ENCODE results near the gene GABRR3. TPM values are rescaled to one million over a fixed set of nuclear protein-coding genes. Genes with fewer than 3 reads are reported as not detected.
"Not testable (repeated sequence)": the region's sequence is repeated elsewhere in the genome, so short reads cannot be mapped to it uniquely, and the experiment has no call there.

GABRR3 gene
- total RNA-seq, 3 donors from 2014 or later (not counting 1 experiment from before 2014, with no cell fraction given): not detected

DNA sequence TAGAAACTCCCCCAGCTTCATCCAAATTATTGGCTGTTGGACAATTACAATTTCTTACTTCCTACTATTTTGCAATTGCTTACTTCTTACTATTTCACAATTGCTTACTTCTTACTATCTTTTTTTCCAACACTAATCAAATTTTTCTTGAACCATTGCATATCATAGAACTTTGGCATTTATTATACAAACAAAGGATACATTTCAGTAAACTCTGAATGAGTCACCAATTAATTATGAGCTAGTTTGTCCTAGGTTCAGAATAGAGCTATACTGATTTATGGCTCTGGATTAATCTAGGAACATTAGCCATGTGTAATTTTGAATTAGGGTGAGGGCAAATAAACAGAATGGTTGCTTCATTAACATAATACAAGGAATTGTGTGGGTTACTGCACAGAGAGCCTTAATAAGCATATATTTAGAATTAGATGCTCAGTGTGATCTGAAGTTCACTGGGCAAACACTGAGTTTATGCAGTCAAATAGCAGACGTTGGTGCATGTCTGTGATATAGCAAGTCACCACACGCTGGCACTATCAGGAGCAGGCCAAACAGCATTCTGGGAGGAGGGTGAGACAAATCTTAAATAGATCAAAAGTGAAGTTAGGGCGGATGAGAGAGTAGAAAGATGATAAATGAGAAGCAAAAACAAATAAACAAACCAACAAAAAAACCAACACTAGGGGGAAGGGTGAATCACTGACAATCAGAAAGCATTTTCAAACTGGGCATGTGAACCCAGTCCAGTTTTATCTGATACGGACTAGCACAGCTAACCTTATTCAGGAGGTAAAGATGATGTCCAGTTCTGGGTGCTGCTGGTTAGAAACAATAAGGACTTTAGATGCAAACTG is 21.5 kb downstream of the GABRR3 start:
- Histone ChIP-seq H3K36me3 (ENCODE audit: control insufficient read depth, insufficient read depth, low read length) (no peaks in the 10 kb centered on the region), H3K4me3 (ENCODE audit: low read length) (no peak overlapping the region), H3K9me3 (ENCODE audit: control insufficient read depth, insufficient read depth, low read length) (no peaks in the 10 kb centered on the region), H3K27me3 (ENCODE audit: control insufficient read depth, insufficient read depth, low read length) (no peaks in the 10 kb centered on the region), H3K27ac (ENCODE audit: low read length) (no peak overlapping the region), H3K4me1 (ENCODE audit: control insufficient read depth, insufficient read depth, low read length) (no peaks in the 10 kb centered on the region)
- 78% methylated on average over 3 of the region's 4 CpGs for WGBS (ENCODE audit: insufficient coverage)
- intact Hi-C loops (cut with micrococcal nuclease): no loop called here
- DNase-seq: no peak
- no peaks in the 10 kb centered on the region for H3K4me1 Mint-ChIP-seq
- peaks cover 3 to 10% of the 10 kb centered on the region in 2 donors for H3K27me3 Mint-ChIP-seq (ENCODE audit: low read depth in 2 of 2)
- TF ChIP-seq, protein P1, sequence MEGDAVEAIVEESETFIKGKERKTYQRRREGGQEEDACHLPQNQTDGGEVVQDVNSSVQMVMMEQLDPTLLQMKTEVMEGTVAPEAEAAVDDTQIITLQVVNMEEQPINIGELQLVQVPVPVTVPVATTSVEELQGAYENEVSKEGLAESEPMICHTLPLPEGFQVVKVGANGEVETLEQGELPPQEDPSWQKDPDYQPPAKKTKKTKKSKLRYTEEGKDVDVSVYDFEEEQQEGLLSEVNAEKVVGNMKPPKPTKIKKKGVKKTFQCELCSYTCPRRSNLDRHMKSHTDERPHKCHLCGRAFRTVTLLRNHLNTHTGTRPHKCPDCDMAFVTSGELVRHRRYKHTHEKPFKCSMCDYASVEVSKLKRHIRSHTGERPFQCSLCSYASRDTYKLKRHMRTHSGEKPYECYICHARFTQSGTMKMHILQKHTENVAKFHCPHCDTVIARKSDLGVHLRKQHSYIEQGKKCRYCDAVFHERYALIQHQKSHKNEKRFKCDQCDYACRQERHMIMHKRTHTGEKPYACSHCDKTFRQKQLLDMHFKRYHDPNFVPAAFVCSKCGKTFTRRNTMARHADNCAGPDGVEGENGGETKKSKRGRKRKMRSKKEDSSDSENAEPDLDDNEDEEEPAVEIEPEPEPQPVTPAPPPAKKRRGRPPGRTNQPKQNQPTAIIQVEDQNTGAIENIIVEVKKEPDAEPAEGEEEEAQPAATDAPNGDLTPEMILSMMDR (IDR thresholded peaks at IDR 0.05): no peak
- ATAC-seq: no peak
- no peaks in the 10 kb centered on the region for H3K36me3 Mint-ChIP-seq
- no peaks in the 10 kb centered on the region for H3K9me3 Mint-ChIP-seq
- no peak overlapping the region for H3K4me3 Mint-ChIP-seq
- H3K27ac Mint-ChIP-seq: no peak overlapping the region

DNA sequence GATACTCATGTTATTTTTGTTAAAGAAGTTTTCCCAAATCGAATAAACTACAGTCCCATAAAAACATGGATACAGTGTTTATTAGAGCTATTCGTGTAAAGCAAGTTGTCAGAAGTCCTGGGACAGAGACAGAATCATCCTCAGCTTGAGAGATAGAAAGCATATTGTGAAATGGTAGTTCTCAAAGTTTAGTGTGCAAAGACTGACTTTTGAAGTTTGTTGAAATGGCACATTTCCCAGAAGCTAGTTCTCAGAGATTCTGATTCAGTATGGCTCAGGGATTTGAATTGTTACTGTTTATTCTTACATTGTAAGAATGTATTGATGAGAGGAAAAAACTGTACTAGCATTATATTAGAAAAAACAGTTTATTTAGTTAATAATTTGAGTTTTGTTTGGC is 22.1 kb downstream of the GABRR3 start:
- H3K27me3 ChIP-seq (ENCODE audit: control insufficient read depth, insufficient read depth, low read length): no peaks in the 10 kb centered on the region
- H3K4me3 Mint-ChIP-seq: no peak overlapping the region
- no peaks in the 10 kb centered on the region for H3K4me1 ChIP-seq (ENCODE audit: control insufficient read depth, insufficient read depth, low read length)
- no peak for ATAC-seq
- H3K4me3 ChIP-seq (ENCODE audit: low read length): no peak overlapping the region
- WGBS (ENCODE audit: insufficient coverage): 81% methylated on average over 2 of the region's 2 CpGs
- TF ChIP-seq, protein P1 (IDR thresholded peaks at IDR 0.05): no peak
- no peaks in the 10 kb centered on the region for H3K36me3 ChIP-seq (ENCODE audit: control insufficient read depth, insufficient read depth, low read length)
- no peak overlapping the region for H3K27ac ChIP-seq (ENCODE audit: low read length)
- H3K27ac Mint-ChIP-seq: no peak overlapping the region
- no peaks in the 10 kb centered on the region for H3K9me3 Mint-ChIP-seq
- H3K9me3 ChIP-seq (ENCODE audit: control insufficient read depth, insufficient read depth, low read length): no peaks in the 10 kb centered on the region
- intact Hi-C loops (cut with micrococcal nuclease): no loop called here
- no peak for DNase-seq
- H3K4me1 Mint-ChIP-seq: no peaks in the 10 kb centered on the region
- no peaks in the 10 kb centered on the region for H3K36me3 Mint-ChIP-seq
- H3K27me3 Mint-ChIP-seq (ENCODE audit: low read depth in 2 of 2): peaks cover 3 to 10% of the 10 kb centered on the region in 2 donors

DNA sequence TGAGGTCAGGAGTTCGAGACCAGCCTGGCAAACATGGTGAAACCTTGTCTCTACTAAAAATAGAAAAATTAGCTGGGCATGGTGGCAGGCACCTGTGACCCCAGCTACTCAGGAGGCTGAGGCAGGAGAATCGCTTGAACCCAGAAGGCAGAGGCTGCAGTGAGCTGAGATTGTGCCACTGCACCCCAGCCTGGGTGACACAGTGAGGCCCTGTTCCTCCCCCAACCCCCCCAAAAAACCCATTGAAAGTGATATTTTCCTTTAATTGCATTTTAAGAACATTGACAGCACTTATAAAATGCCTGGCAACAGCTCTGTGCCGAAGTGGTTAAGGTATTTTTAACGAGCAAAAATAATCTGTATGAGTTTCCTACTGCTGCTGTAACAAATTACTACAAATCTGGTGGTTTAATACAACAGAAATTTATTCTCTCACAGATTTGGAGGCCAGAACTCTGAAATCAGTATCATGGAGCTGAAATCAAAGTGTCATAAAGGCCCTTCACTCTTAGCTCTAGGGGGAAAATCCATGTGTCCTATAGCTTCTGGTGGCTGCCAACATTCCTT is 24.1 kb downstream of the GABRR3 start:
- H3K9me3 Mint-ChIP-seq; intact Hi-C loops (cut with micrococcal nuclease); H3K4me1 Mint-ChIP-seq; H3K9me3 ChIP-seq (ENCODE audit: control insufficient read depth, insufficient read depth, low read length); H3K4me1 ChIP-seq (ENCODE audit: control insufficient read depth, insufficient read depth, low read length); H3K36me3 ChIP-seq (ENCODE audit: control insufficient read depth, insufficient read depth, low read length); H3K4me3 ChIP-seq (ENCODE audit: low read length); DNase-seq; H3K36me3 Mint-ChIP-seq; H3K27ac ChIP-seq (ENCODE audit: low read length); ATAC-seq; H3K27ac Mint-ChIP-seq; H3K4me3 Mint-ChIP-seq; H3K27me3 ChIP-seq (ENCODE audit: control insufficient read depth, insufficient read depth, low read length): not testable (repeated sequence)
- H3K27me3 Mint-ChIP-seq (ENCODE audit: low read depth in 2 of 2): peaks cover 10% of the 10 kb centered on the region in 2 donors
- WGBS (ENCODE audit: insufficient coverage): 87% methylated on average over 4 of the region's 4 CpGs

- H3K9me3 Mint-ChIP-seq: no peaks in the 10 kb centered on the region
- Histone ChIP-seq H3K27me3 (ENCODE audit: control insufficient read depth, insufficient read depth, low read length) (no peaks in the 10 kb centered on the region), H3K9me3 (ENCODE audit: control insufficient read depth, insufficient read depth, low read length) (no peaks in the 10 kb centered on the region), H3K27ac (ENCODE audit: low read length) (no peak overlapping the region), H3K36me3 (ENCODE audit: control insufficient read depth, insufficient read depth, low read length) (no peaks in the 10 kb centered on the region), H3K4me1 (ENCODE audit: control insufficient read depth, insufficient read depth, low read length) (no peaks in the 10 kb centered on the region), H3K4me3 (ENCODE audit: low read length) (no peak overlapping the region)
- DNase-seq (no peak), ATAC-seq (no peak)
- WGBS (ENCODE audit: insufficient coverage): 91% methylated on average over 7 of the region's 7 CpGs
- peaks cover 10% of the 10 kb centered on the region in 2 donors for H3K27me3 Mint-ChIP-seq (ENCODE audit: low read depth in 2 of 2)
- intact Hi-C loops (cut with micrococcal nuclease): no loop called here
- TF ChIP-seq, protein P1 (IDR thresholded peaks at IDR 0.05): no peak
- no peaks in the 10 kb centered on the region for H3K36me3 Mint-ChIP-seq
- no peak overlapping the region for H3K27ac Mint-ChIP-seq
- no peak overlapping the region for H3K4me3 Mint-ChIP-seq
- H3K4me1 Mint-ChIP-seq: peaks cover 0 to 7% of the 10 kb centered on the region in 2 donors
These were observed 24.8 kb downstream of the GABRR3 start for GRCh38 chr3:98010194-98010882.

All from natural killer cell (primary cell).